Dendritic cell treated with granulocyte-macrophage colony-stimulating factor and Interleukin-4, amounts not matched to agents 40 ng/mL and 50 ng/mL, for 4 days (primary cell): Measurements from ENCODE around the gene BDKRB1.

Experiments
- H3K27ac Mint-ChIP-seq: one replicate; pipeline ENCODE4 v1.8.0; 2022; ENCODE audit warnings: mild to moderate bottlenecking, mixed read lengths
- H3K27me3 Mint-ChIP-seq: one replicate; pipeline ENCODE4 v1.8.0; 2022; ENCODE audit warnings: mild to moderate bottlenecking, mixed read lengths
- H3K36me3 Mint-ChIP-seq: one replicate; pipeline ENCODE4 v1.8.0; 2022; ENCODE audit warnings: low read depth, mixed read lengths
- H3K4me1 Mint-ChIP-seq: one replicate; pipeline ENCODE4 v1.8.0; 2022; ENCODE audit warnings: low read depth, mixed read lengths
- H3K4me3 Mint-ChIP-seq: one replicate; pipeline ENCODE4 v1.8.0; 2022; ENCODE audit warnings: mild to moderate bottlenecking, moderate library complexity, mixed read lengths
- H3K9me3 Mint-ChIP-seq: one replicate; pipeline ENCODE4 v1.8.0; 2022; ENCODE audit warnings: mixed read lengths
- intact Hi-C: fragments of 100-400 bp; cut with micrococcal nuclease; formaldehyde crosslinking; loops from one replicate; pipeline ENCODE4 v1.15.0; 2022

BDKRB1 gene

GRCh38 chr14:96224480-96225096 is 31.4 kb upstream of the BDKRB1 start:
- Mint-ChIP-seq H3K27ac (no peak overlapping the region), H3K36me3 (no peaks in the 10 kb centered on the region), H3K9me3 (no peaks in the 10 kb centered on the region), H3K4me1 (no peaks in the 10 kb centered on the region), H3K4me3 (no peak overlapping the region), H3K27me3 (peaks cover 7% of the 10 kb centered on the region)
- intact Hi-C loops = no loop called here

- Mint-ChIP-seq H3K27ac (no peak overlapping the region), H3K4me3 (no peak overlapping the region), H3K36me3 (no peaks in the 10 kb centered on the region), H3K4me1 (no peaks in the 10 kb centered on the region), H3K9me3 (no peaks in the 10 kb centered on the region), H3K27me3 (peaks cover 7% of the 10 kb centered on the region)
- intact Hi-C loops = no loop called here
Observed at GRCh38 chr14:96225213-96225612, 30.8 kb upstream of the BDKRB1 start.

- H3K4me3 Mint-ChIP-seq = no peak overlapping the region
- no peaks in the 10 kb centered on the region for H3K4me1 Mint-ChIP-seq
- H3K27me3 Mint-ChIP-seq = peaks cover 5% of the 10 kb centered on the region
- no peaks in the 10 kb centered on the region for H3K9me3 Mint-ChIP-seq
- no peaks in the 10 kb centered on the region for H3K36me3 Mint-ChIP-seq
- no peak overlapping the region for H3K27ac Mint-ChIP-seq
- intact Hi-C loops = no loop called here
Observed at GRCh38 chr14:96225745-96226151, 30.3 kb upstream of the BDKRB1 start.

GRCh38 chr14:96227428-96227827 is 28.6 kb upstream of the BDKRB1 start:
- no peaks in the 10 kb centered on the region for H3K9me3 Mint-ChIP-seq
- no peak overlapping the region for H3K4me3 Mint-ChIP-seq
- H3K27me3 Mint-ChIP-seq = no peaks in the 10 kb centered on the region
- no peak overlapping the region for H3K27ac Mint-ChIP-seq
- H3K36me3 Mint-ChIP-seq = no peaks in the 10 kb centered on the region
- intact Hi-C loops = no loop called here
- H3K4me1 Mint-ChIP-seq = no peaks in the 10 kb centered on the region

GRCh38 chr14:96229315-96229714 is 26.7 kb upstream of the BDKRB1 start:
- Mint-ChIP-seq H3K27ac (no peak overlapping the region), H3K27me3 (no peaks in the 10 kb centered on the region), H3K4me1 (no peaks in the 10 kb centered on the region), H3K36me3 (no peaks in the 10 kb centered on the region), H3K4me3 (no peak overlapping the region), H3K9me3 (no peaks in the 10 kb centered on the region)
- intact Hi-C loops = no loop called here

DNA sequence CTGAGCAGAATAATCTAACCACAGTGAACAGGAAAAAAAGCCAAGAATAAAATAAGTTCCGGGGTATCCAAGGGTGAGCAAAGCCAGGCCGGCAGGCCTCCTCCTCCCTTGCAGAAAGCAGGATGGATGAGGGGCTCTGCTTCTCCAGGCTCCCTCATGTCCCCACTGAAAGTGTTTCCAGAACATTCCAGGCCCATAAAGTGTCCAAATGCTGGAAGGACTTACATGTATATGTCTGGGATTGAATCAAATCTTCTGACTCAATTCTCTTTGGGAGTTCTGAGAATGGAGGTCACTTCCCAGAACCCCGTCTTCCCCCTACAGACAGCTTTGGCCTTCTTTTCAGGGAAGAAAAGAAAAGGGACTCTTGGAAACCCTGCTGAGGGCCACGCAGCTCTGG is 25.0 kb upstream of the BDKRB1 start:
- H3K27ac Mint-ChIP-seq = no peak overlapping the region
- H3K27me3 Mint-ChIP-seq = no peaks in the 10 kb centered on the region
- H3K4me3 Mint-ChIP-seq = no peak overlapping the region
- intact Hi-C loops = no loop called here
- no peaks in the 10 kb centered on the region for H3K4me1 Mint-ChIP-seq
- H3K9me3 Mint-ChIP-seq = no peaks in the 10 kb centered on the region
- H3K36me3 Mint-ChIP-seq = no peaks in the 10 kb centered on the region

DNA sequence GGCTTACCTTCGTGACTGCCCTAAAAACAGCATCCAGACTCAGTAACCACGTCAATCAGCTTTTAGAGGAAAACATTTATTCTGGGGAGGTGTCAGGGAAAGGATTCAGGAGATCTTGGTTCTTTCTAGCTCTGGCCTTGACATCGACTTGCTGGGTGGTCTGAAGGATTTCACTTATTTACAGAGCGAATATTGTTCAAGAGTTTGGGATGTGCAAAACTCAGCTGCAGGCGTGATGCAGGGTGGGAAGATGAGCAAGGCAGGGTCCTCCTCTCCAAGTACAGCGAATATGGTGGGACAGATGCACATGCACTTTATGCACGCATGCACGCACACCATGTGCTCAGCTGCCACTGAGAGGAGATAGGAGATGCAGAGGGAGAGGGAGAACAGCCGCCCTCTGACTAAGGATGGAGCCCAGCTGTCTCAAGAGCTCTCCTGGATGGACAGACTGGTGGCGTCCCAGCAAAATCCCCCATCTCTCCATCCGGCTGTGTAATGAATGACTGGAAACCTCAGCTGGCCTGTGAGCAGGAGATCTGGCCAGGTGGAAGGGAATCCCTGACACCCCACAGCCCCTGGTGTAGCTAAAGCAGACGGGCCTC is 24.4 kb upstream of the BDKRB1 start:
- Mint-ChIP-seq H3K4me1 (no peaks in the 10 kb centered on the region), H3K27me3 (no peaks in the 10 kb centered on the region), H3K36me3 (no peaks in the 10 kb centered on the region), H3K4me3 (no peak overlapping the region), H3K9me3 (no peaks in the 10 kb centered on the region), H3K27ac (no peak overlapping the region)
- intact Hi-C loops = no loop called here

DNA sequence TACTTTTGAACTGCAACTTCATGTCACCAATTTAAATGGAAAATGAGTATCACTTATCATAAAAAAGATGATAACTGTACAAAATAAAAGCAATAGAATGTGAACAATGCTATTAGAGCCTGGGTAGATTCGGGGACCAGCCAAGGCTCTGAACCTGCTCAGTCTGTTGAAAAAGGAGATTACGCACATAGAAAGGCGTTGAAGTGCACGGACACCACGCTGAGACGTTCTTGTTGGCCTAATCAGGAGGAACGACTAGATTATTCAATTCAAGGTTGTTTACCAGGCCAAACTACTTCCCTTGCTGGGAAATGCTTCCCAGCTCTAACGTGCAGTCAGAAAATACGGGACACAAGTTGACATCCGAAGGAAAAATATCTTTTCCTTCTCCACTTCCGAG is 23.5 kb upstream of the BDKRB1 start:
- no peak overlapping the region for H3K4me3 Mint-ChIP-seq
- no peaks in the 10 kb centered on the region for H3K9me3 Mint-ChIP-seq
- intact Hi-C loops = no loop called here
- H3K27me3 Mint-ChIP-seq = no peaks in the 10 kb centered on the region
- no peak overlapping the region for H3K27ac Mint-ChIP-seq
- no peaks in the 10 kb centered on the region for H3K36me3 Mint-ChIP-seq
- no peaks in the 10 kb centered on the region for H3K4me1 Mint-ChIP-seq

DNA sequence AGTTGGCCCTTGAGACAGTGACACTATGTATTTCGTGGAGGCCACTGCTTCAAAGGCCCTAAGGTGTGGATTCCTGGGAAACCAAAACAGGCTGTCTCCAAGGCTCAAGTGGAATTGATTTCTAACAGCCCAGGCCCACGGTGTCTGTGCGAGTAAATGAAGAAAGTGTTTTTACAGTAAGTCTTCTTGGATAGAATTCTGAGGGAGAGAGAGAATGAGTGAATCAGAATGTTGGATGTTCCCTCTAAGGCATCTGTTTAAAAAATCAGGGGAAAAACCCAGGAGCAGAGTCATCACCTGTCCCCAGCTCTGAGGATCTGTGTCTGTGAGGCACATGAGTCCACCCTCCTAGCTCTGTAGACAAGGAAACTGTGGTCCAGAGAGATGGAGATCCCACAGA is 22.3 kb upstream of the BDKRB1 start:
- Mint-ChIP-seq H3K4me1 (no peaks in the 10 kb centered on the region), H3K36me3 (no peaks in the 10 kb centered on the region), H3K4me3 (no peak overlapping the region), H3K27ac (no peak overlapping the region), H3K27me3 (no peaks in the 10 kb centered on the region), H3K9me3 (no peaks in the 10 kb centered on the region)
- intact Hi-C loops = no loop called here

DNA sequence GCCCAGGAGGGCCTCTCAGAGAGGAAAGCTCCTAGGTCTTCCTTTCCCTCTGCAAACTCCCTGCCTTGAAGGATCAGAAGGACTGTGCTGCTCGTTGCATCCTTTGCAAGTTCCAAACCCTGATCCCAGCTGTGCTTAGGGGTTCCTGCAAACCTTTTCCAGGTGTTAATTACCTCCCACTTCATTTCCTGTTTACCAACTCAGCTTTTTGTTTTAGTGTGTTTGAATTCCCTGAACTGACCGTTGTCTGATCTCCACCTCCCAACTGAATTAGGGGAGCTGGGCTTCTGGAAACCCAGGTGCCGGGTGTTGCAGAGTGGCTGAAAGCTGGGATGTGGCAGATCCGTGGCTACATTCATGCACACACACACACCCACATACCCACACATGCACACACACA is 20.6 kb upstream of the BDKRB1 start:
- Mint-ChIP-seq H3K27me3 (peaks cover 2% of the 10 kb centered on the region), H3K36me3 (no peaks in the 10 kb centered on the region), H3K4me3 (no peak overlapping the region), H3K4me1 (no peaks in the 10 kb centered on the region), H3K9me3 (no peaks in the 10 kb centered on the region), H3K27ac (no peak overlapping the region)
- intact Hi-C loops = no loop called here

GRCh38 chr14:96237641-96238040 is 18.4 kb upstream of the BDKRB1 start:
- Mint-ChIP-seq H3K4me3 (no peak overlapping the region), H3K9me3 (no peaks in the 10 kb centered on the region), H3K36me3 (no peaks in the 10 kb centered on the region), H3K4me1 (no peaks in the 10 kb centered on the region), H3K27ac (no peak overlapping the region), H3K27me3 (peaks cover 2% of the 10 kb centered on the region)
- intact Hi-C loops = no loop called here

- H3K27me3 Mint-ChIP-seq = peaks cover 2% of the 10 kb centered on the region
- H3K36me3 Mint-ChIP-seq = no peaks in the 10 kb centered on the region
- no peaks in the 10 kb centered on the region for H3K4me1 Mint-ChIP-seq
- H3K9me3 Mint-ChIP-seq = no peaks in the 10 kb centered on the region
- no peak overlapping the region for H3K27ac Mint-ChIP-seq
- intact Hi-C loops = no loop called here
- no peak overlapping the region for H3K4me3 Mint-ChIP-seq
Observed at GRCh38 chr14:96238676-96239265, 17.2 kb upstream of the BDKRB1 start.

GRCh38 chr14:96239711-96240141 is 16.3 kb upstream of the BDKRB1 start:
- intact Hi-C loops = no loop called here
- Mint-ChIP-seq H3K4me3 (no peak overlapping the region), H3K36me3 (no peaks in the 10 kb centered on the region), H3K27ac (no peak overlapping the region), H3K9me3 (no peaks in the 10 kb centered on the region), H3K27me3 (peaks cover 2% of the 10 kb centered on the region), H3K4me1 (no peaks in the 10 kb centered on the region)

DNA sequence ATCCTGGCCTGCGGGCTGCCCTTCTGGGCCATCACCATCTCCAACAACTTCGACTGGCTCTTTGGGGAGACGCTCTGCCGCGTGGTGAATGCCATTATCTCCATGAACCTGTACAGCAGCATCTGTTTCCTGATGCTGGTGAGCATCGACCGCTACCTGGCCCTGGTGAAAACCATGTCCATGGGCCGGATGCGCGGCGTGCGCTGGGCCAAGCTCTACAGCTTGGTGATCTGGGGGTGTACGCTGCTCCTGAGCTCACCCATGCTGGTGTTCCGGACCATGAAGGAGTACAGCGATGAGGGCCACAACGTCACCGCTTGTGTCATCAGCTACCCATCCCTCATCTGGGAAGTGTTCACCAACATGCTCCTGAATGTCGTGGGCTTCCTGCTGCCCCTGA is 15.4 kb upstream of the BDKRB1 start:
- Mint-ChIP-seq H3K4me3 (no peak overlapping the region), H3K9me3 (no peaks in the 10 kb centered on the region), H3K27me3 (peaks cover 2% of the 10 kb centered on the region), H3K36me3 (no peaks in the 10 kb centered on the region), H3K27ac (no peak overlapping the region), H3K4me1 (no peaks in the 10 kb centered on the region)
- intact Hi-C loops = no loop called here

DNA sequence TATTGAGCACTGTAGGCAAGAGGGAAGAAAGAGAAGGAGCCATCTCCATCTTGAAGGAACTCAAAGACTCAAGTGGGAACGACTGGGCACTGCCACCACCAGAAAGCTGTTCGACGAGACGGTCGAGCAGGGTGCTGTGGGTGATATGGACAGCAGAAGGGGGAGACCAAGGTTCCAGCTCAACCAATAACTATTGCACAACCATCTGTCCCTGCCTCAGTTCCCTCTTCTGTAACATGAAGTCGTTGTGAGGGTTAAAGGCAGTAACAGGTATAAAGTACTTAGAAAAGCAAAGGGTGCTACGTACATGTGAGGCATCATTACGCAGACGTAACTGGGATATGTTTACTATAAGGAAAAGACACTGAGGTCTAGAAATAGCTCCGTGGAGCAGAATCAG is 13.9 kb upstream of the BDKRB1 start:
- peaks cover 2% of the 10 kb centered on the region for H3K27me3 Mint-ChIP-seq
- no peak overlapping the region for H3K27ac Mint-ChIP-seq
- H3K9me3 Mint-ChIP-seq = no peaks in the 10 kb centered on the region
- H3K36me3 Mint-ChIP-seq = no peaks in the 10 kb centered on the region
- H3K4me3 Mint-ChIP-seq = no peak overlapping the region
- intact Hi-C loops = no loop called here
- H3K4me1 Mint-ChIP-seq = no peaks in the 10 kb centered on the region
